GM18519 (cell line): Measurements from ENCODE around the gene XDH.

Experiments
- ATAC-seq: cut with Tn5 transposase; IDR thresholded peaks from one replicate; pipeline ENCODE4 v1.9.1; 2021; ENCODE audit warnings: mild to moderate bottlenecking, moderate library complexity; ENCODE audit not compliant: unreplicated experiment, low FRiP score

The XDH gene

DNA sequence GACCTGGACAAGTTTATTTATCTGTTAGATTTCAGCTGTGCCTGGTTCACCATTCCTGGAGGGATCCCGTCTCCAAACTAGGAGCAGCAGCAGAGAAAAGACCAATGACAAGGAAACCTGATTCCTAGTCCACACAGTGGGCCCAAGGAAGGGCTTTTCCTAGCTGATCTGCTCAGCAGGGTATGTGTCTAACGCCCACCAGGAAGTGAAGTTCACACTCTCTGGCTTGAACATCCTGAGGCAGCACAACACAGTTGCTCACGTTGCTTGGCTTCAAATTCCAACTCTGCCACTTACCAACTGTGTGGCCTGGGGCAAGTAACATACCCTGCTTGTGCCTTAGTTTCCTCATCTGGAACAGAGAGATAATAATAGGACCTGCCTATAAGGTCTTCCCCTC is 42.9 kb downstream of the XDH start:
- no peak for ATAC-seq

DNA sequence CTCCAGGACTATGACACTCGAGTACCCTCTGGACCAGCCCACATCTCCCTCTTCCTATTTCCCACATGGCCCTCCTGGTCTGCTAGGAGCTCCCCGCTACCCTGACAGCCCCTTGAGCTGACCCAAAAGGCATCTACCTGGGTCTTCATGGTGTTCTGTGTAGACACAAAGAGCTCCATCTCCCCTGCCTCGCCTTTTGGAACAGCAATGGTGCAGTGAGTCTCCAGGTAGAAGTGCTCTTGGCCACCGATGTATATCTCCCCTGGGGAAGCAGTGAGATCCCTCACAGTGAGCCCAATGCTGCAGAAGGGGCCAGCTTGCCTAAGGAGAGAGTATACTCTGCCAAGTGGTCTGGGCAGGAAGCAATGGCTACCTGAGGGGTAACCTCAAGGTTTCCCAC is 47.8 kb downstream of the XDH start:
- no peak for ATAC-seq

DNA sequence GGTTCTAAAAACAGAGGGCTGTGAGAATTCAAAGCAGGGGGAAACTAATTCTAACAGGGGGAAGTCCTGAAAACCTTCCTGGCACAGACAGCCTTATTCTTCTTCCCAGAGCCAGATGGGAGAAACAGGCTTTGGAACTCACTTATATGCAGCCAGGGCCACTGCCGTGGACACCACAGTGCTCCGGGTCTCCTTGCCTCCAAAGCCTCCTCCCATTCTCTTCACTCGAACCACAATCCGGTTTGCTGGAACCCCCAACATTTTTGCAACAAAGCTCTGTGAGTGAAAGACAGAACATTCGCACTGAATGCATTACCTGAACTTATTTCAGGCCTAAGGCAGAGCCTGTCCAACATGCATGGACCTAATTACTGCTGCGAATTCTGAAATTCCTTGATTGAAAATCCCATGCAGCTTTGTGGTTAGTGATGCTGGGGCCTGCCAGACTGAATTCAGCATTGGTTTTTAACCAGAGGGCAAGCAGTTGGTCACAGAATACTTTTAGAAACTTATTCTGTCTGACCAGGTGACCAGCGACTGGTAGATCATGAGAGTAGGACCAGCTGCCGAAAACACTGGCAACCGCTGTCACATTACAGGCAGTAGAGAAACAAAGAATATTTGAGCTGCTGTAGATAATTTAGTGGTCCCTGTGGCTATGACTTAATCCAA is 48.6 kb downstream of the XDH start:
- no peak for ATAC-seq

DNA sequence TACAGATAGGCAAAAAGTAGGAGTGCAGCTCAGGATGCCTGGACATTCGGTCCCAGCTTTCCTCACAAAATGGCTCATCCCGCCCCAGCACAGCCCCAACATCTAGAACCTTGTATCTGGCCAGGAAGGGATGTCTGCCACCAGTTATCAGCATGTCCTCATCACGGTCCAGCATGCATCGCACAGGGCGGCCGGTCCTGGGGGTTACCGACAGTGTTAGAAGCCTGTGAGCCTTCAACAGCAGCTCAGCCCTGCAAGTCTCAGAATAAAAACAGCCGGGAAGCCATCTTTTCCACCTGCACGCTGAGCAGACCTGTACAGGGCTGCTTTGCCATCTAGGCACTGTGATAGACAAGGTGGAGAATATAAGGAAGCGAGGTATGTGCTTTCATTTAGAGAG is 49.2 kb downstream of the XDH start:
- no peak for ATAC-seq

DNA sequence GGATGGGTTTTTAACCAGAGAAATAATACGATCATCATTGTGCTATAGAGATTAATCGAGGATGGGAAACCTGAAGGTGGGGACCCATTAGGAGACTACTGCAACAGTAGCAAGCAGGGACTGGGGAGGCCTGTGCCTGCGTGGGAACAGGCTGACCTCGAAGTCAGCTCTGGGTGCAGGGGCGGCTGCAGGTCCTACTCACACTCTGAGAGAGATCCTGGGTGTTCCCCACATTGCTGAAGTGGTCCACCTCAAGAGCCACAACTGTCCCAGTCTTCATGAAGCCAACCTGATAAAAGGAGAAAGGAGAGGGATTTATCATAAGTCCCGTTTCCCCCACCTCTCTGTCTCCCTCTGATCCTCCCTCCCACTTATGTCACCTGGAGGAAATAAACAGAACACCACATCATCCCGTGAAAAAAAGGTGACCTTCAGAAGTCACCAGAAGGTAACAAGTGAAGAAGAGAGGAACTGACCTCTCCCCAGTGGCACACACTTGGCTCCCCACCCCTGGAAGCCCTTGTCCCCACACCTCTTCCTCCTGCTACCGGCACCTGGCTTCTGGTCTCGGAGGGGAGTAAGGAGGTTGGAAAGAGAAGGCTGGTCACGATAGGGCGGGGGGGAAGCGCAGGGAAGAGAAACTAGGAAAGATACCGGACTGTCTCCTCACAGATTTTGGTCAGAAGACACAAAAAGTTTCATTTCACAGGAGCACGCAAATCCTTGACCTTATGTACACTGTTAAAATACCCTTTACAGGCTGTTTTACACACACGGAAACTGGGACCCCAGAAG is 50.4 kb downstream of the XDH start:
- ATAC-seq = no peak

DNA sequence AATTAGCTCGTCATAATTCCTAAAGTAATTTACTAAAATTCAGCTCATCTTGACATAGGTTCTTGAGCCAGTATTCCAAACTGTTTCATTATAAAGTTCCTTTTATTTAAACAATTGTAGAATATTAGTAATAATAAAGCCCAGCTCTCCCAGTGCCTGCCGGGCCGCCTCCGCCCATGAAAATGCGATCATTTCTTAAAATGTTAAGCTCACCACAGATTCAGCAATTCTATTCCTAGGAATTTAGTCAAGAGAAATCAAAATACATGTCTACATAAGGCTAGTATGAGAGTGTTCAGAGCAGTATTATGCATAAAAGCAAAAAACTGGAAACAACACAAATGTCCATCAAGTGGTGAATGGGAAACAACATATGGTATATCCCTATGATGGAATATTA is 52.0 kb downstream of the XDH start:
- ATAC-seq = no peak

DNA sequence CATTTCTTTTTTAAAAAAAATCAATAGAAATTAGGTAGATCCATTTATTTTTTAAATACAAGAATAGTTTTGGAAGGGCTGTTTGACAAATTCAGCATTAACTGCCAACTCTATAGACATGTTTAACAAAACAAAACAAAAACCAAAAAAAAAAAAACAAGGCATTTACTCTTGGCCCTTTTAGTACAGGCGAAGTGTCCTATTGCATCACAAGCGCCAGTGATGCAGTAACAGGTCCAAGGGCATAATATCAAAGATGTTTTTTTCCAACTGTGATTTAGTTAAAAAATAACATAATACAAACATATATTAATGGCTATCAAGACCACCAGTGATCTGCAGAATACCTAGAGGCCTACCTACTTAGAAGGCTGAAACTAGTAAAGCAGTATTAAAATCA is 55.3 kb downstream of the XDH start:
- ATAC-seq = no peak

DNA sequence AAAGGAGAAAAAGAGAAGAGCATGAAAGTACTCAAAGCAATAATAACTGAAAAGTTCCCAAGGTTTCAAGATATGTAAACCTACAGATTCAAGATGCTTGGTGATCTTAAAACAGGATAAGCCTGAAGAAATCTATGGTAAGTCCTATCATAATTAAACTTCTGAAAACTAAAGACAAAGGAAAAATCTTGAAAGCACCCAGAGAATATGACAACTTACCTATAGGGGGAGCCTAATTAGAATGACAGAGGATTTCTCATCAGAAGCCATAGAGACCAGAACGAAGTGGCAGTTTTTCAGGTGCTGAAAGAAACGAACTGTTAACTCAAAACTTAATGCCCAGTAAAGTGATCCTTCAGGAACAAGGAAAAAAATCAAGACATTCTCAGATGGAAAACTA is 59.7 kb downstream of the XDH start:
- no peak for ATAC-seq

DNA sequence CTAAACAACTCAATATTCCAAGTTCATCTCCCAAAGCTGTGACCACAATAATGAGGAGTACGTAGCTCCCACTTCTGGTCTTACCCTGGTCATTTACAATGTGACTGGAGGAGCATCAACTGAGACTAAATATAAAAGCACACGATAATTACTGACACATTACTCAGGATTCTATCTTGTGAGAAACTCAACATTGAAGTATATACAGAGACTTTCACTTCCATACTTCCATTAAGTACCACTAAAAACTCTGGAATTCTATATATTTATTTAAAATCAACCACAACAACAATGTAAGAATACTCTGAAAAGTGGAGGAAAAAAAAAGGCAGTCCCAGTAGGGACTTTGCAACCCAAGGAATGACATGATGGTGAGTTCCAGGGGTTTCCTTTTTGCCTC is 61.4 kb downstream of the XDH start:
- no peak for ATAC-seq

DNA sequence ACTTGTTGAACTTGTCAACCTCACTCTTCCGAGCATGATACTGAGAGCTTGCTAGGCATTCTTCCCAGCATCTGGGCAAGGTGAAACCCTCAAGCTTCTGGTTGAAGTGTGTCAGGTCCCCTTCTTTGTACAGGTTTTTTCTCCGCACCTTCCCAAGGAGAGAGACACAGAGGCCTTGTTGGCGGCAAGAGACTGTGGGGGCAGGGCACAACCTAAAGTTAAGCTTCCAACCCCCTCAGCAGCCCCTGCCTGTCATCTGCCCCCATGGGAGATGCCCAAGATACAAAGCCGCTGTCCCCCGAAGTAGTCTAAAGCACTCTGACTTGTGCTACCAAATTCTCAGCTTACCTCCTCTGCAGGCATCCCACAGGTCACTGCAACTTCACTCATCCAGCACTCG is 64.9 kb downstream of the XDH start:
- no peak for ATAC-seq

DNA sequence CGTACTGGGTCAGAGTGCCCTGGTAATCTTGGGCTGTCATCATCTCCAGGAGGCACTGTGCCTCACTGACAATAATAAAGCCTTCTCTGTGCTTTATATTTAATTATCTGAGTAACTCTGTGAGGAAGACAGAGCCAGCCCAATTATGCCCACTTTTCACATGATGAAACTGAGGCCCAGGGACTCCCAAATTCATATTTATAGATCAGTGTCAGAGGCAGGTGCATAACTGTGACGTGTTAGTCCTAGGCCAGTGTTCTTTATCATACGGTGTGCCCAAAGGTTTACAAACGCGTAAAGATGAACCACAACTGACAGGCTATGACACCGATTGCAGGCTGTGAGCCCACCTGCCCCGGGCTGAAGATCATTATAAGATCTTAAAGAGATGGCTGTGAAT is 65.4 kb downstream of the XDH start:
- ATAC-seq = no peak

DNA sequence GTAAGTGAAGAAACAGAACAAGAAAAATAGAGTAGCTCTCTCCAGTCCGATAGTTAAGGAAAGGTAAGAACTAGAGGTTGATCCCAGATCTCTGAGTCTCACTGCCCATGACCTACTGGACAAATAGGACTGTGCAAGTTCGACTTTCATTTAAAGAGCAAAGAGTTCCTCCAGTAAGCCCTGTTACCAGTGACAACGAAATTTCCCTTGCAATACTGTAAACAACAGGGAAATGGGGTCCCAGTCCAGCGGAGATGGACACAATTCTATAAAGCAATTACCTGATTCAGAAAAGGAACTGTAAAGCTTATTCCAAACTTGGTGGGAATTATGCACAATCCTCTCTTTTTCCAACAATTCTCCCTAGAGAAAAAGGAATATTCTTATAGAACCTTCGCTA is 65.9 kb downstream of the XDH start:
- ATAC-seq = no peak

DNA sequence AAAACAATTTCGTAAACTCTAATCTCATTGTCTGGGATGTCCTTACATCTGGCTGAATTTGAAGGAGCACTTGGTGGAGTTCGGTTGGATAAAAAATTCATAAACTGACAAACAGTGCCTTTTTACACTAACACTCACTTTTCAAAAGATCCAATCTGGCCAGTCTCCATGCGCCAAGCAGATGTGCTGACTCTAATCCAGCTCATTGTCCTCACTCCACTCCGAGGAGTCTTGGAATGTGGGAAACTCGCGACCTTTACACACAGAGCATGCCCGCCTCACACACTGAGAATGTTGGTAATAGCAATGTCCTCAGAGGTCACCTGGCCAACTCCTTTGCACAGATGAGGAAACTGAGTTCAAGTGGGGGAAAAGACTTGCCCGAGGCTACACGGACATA is 66.8 kb downstream of the XDH start:
- ATAC-seq = no peak

DNA sequence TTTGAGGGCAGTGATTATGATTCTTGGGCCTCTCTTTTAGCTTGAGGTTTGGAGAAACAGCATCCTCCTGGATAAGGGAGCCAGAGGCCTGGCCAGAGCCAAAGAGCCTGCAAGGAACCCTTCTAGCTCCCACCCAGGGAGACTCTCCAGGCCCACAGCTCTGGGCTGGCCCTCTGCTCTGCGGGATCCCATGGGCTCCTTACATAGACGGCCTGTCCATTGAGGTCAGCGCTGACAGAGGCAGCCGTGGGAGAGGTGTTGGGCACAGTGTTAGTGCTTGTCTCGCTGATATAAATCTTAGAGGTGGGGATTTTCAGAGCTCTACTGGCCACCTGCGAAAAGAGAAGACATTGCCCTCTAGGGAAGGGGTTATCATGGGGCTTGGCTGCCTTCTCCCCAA is 67.2 kb downstream of the XDH start:
- no peak for ATAC-seq

DNA sequence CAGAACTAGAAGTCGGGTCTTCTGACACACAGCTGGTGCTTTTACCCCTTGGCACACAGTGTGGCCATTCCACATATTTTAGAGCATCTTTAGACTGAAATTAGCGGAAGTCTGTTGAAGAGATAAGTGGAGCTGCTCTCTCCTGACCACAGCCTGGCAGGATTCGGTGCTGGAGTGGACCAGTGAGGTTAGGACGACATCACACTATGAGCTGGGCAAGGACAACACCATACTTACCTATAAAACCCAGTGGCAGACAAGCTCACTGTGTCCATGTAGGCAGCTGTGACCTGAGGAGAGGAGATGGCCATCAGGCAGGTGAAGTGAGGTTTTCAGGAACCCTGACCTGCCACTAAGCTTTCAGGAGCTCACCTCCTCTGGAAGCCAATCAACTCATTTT is 70.1 kb downstream of the XDH start:
- no peak for ATAC-seq

DNA sequence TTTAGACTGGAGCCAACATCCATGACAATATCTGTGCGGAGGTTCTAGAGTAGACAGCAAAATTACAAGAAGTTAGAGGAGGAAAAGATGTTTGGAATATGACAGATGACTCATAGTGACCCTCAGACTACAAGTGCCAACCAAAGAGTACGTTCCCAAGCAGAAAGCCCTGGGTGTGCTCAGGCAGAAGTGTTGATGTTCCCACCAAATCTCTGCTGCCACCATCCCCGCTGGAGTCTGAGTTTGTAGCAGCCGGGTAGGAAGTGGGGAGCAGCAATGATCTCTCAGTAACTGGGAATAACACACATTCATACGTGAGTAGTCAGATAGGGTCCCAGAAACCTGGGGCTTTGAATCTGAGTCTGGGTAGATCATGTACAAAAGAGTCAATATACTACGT is 73.2 kb downstream of the XDH start:
- ATAC-seq = no peak

DNA sequence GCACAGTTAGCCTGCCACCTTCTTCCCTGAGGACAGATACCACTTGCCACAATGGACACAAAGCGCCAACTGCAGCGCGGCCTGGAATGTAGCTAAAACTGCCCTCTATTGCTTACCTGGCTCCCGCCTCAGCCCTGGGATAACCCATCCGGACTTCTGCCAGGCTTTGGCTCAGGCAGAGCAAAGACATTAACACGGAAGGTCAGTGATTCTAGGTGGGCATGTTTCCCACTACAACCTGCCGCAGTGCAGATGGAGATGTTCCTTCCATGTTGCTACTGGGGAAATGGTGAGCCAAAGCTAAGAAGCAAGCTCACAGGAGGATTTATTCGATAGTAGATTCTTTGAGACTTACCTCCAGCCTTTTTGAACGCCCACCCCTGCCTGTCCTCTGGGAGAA is 74.8 kb downstream of the XDH start:
- ATAC-seq = no peak

DNA sequence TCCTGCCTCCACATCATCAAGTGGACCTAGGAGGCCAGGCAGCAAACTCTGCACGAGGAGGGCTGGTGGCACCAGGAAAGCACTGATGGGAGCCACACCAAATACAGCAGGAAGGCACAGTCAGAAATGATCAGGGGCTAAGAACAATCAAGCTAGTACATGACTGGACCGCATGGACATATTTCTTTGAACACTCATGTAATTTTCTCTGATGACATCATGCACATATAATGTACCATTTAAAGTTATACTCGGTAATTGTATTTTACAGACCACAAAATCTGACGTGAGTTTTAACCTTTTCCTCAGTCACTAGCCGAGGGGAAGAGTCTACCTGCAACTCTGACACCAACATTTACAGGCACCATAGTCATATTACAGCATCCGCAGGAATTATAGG is 76.7 kb downstream of the XDH start:
- no peak for ATAC-seq

DNA sequence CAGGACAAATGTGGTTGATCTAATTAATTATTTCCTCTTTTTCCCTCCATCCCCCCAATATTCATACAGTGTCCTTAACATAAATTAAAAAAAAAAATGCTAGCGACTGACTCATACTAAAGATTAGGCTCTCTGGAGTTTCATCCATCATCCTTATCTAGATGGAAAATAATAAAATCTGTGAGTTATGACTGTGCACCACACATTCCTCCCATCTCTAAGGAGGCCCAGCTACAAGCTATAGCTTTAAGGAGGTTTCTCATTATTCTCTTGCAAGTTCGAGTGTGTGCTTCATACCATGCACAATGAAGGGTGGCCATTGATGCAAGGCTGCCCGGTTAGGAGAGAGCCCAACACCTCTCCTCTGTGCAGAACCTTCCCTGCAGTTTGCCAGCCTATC is 77.3 kb downstream of the XDH start:
- no peak for ATAC-seq

DNA sequence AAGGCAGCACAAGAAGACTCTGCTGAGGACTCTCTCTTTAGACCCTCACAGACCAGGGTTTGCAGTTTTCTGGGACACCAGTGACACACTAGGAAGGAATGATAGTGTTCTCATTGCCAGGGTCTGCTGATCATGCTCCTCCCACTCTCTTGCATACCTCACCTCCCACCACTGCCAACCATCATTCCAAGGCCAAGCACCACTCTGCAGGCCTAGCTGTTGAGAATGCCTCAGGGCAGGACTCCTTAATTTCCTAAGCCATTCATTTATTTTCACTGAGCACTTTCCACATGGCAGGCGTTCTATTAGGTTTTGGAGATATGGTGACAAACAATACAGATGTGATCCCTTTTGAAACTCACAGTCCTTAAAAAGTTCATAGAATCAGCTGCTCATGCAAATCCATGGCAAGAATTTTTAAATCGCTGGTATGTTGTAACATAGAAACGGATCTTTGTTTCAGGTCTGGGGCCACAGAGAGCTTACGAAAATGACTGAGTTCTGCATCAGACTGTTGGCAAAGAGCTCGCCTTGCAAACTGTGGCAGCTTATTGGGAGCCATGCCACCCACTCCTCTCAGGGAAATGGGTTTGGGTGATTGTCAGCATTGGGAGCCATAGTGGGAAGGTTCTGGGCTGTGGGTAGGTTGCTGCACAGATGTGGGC is 78.5 kb downstream of the XDH start:
- ATAC-seq = no peak

DNA sequence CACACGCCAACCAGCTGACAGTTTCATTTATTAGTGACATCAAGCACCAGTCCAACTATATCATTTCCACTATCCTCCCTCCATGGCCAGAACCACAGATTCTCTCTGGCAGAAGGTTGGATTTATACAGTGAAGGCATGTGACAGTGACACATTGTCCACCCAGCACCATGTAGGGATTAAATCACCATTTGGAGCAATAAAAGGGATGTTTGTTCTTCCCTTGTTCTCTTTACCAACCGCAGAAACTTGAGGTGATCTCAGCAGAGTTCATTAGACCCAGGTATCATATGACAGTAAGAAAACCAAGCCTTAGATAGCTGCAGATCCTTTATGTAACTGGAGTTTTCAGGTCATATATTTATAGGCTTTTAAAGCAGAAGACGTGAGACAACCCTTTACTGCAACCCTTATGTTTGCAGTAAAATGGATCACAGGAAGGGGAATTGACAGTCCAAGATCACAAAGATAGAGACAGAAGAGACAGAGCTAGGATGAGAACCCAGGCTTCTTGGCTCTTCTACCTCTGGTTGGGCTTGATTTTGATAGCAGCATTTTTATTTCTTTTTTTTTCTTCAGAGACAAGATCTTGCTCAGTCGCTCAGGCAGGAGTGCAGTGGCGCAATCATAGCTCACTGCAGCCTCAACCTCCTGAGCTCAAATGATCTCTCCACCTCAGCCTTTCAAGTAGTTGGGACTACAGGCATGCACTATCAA is 80.1 kb downstream of the XDH start:
- ATAC-seq = no peak
